K562 (cell line): ENCODE data around the gene ACOT2. TPM values are rescaled to one million over a fixed set of nuclear protein-coding genes. Genes with fewer than 3 reads are reported as not detected.
"Not testable (repeated sequence)": the region's sequence is repeated elsewhere in the genome, so short reads cannot be mapped to it uniquely, and the experiment has no call there.

Source experiments
- ATAC-seq: fragments of 200-7000 bp; cut with Tn5 transposase; 3 replicates; pipeline ENCODE4 v1.9.1; 2020; ENCODE audit warnings: moderate library complexity
- BruUV-seq: library from RNA; stranded (reverse); fragments of 400-500 nt; replicated peaks from 2 replicates; lab custom pipeline; 2021; lab: Mats Ljungman, UMichigan
- CTCF ChIA-PET: fragments of 300-600 bp; formaldehyde crosslinking; extraction: SDS; loops from one replicate; lab custom pipeline; 2021; ENCODE audit warnings: low intra/inter-chr PET ratio; lab: Yijun Ruan, JAX
- POLR2A ChIA-PET: fragments of 300-600, 350-650 bp; sonication (Branson Sonifier 250); formaldehyde crosslinking; extraction: SDS; loops from one replicate; lab custom pipeline; 2021; ENCODE audit warnings: antibody characterized with exemption, inconsistent platforms; lab: Yijun Ruan, JAX
- DNase-seq, 4 experiments: peaks; one replicate each; pipeline versions ENCODE4 v3.0.0 to v3.0.0-alpha.2; 2011 to 2018; ENCODE audit warnings: low spot score in 3 of 4, mixed read lengths in 3 of 4; ENCODE audit errors: extremely low read depth in 1 of 4
- FAIRE-seq: peaks from 2 replicates; lab custom pipeline; 2011; peaks lifted over from hg19 to GRCh38; lab: Jason Lieb, UNC
- H2AFZ ChIP-seq: 2 replicates; pipeline ENCODE4 v1.6.0; 2011; ENCODE audit warnings: low read depth, low read length, control low read depth, inconsistent platforms
- H3K27ac ChIP-seq: fragments of 200-600 bp; 3 replicates; pipeline ENCODE4 v1.8.0; 2011; ENCODE audit warnings: low read depth, mild to moderate bottlenecking, control low read depth, inconsistent platforms, low read length, moderate library complexity, mixed read lengths; ENCODE audit errors: extremely low read depth
- H3K27me3 ChIP-seq, 2 experiments: fragments of 300-600 bp in 1 of 2; 2 replicates in 1 of 2; 3 replicates in 1 of 2; pipeline versions ENCODE4 v1.6.0 to v1.8.0; 2011; ENCODE audit warnings: inconsistent platforms in 2 of 2, low read length in 2 of 2, mild to moderate bottlenecking in 1 of 2, mixed read lengths in 1 of 2, moderate library complexity in 1 of 2; ENCODE audit not compliant: control insufficient read depth in 2 of 2, insufficient read depth in 2 of 2
- H3K36me3 ChIP-seq: fragments of 300-600 bp; 3 replicates; pipeline ENCODE4 v1.8.0; 2011; ENCODE audit warnings: mild to moderate bottlenecking, low read length, inconsistent platforms; ENCODE audit not compliant: control insufficient read depth, insufficient read depth
- H3K4me1 ChIP-seq, 2 experiments: fragments of 200-600 bp in 1 of 2; replicated peaks in 1 of 2; 2 replicates in 1 of 2; 3 replicates in 1 of 2; pipeline versions ENCODE4 v1.5.1 to v1.8.0; 2011; ENCODE audit warnings: inconsistent platforms in 2 of 2, low read length in 2 of 2, mild to moderate bottlenecking in 1 of 2, mixed read lengths in 1 of 2, moderate library complexity in 1 of 2; ENCODE audit not compliant: control insufficient read depth in 2 of 2, insufficient read depth in 2 of 2
- H3K4me2 ChIP-seq: 2 replicates; pipeline ENCODE4 v1.6.1; 2011; ENCODE audit warnings: low read length, control low read depth, inconsistent platforms, mixed read lengths; ENCODE audit not compliant: insufficient read depth
- H3K4me3 ChIP-seq: fragments of 200-600 bp; sonication (generic), shearing (Covaris generic); 2 replicates; pipeline ENCODE4 v1.5.1; 2016; ENCODE audit warnings: control low read depth, inconsistent platforms
- H3K79me2 ChIP-seq: fragments of 200-600 bp; 3 replicates; pipeline ENCODE4 v1.8.0; 2011; ENCODE audit warnings: low read length, inconsistent platforms; ENCODE audit not compliant: control insufficient read depth, insufficient read depth
- H3K9ac ChIP-seq, 2 experiments: 2 replicates each; pipeline versions ENCODE4 v1.6.0 to v1.6.1; 2011; ENCODE audit warnings: low read depth in 2 of 2, low read length in 2 of 2, control low read depth in 1 of 2, inconsistent platforms in 1 of 2, mild to moderate bottlenecking in 1 of 2, mixed read lengths in 1 of 2; ENCODE audit not compliant: insufficient read depth in 1 of 2
- H3K9me1 ChIP-seq: one replicate; pipeline ENCODE4 v1.6.0; 2011; ENCODE audit warnings: inconsistent platforms, mild to moderate bottlenecking, low read length, moderate library complexity; ENCODE audit not compliant: control insufficient read depth, insufficient read depth
- H3K9me3 ChIP-seq: replicated peaks from 2 replicates; pipeline ENCODE4 v1.5.1; 2011; ENCODE audit warnings: low read depth, low read length, inconsistent platforms; ENCODE audit not compliant: control insufficient read depth, insufficient read depth
- H4K20me1 ChIP-seq: replicated peaks from 2 replicates; pipeline ENCODE4 v1.6.1; 2011; ENCODE audit warnings: low read length, inconsistent platforms, mixed read lengths; ENCODE audit not compliant: control insufficient read depth, insufficient read depth
- WGBS: fragments of 100-300 bp; shearing (Covaris generic); methylation state at CpG from one replicate; pipeline ENCODE4 v1.1.6; 2016; ENCODE audit warnings: low coverage, mixed read lengths; ENCODE audit not compliant: insufficient coverage; ENCODE audit errors: missing lambda C conversion rate; 5-methylcytosine and 5-hydroxymethylcytosine counted together
- in situ Hi-C: fragments of 300-500 bp; cut with MboI; formaldehyde crosslinking; loops from 4 replicates; pipeline ENCODE4 v1.15.0; 2018; ENCODE audit warnings: inconsistent platforms, mixed read lengths
- intact Hi-C: fragments of 100-400 bp; cut with micrococcal nuclease; formaldehyde crosslinking; loops from 2 replicates; pipeline ENCODE4 v1.14.2; 2022
- polyA plus RNA-seq, 8 experiments: library from polyadenylated mRNA; depleted of rRNA in 4 of 8; stranded (reverse) in 5 of 8; unstranded in 3 of 8; fragments of >200 nt; fragmentation: Nextera tagmentation in 2 of 8; fragmentation: Illumina TruSeq in 1 of 8; extraction: Ambion mirVana in 2 of 8; extraction: Trizol in 1 of 8; gene quantifications; 2 replicates each; pipeline versions ENCODE4 v1.2.1 to v1.2.3, GENCODE V29; 2011 to 2014; ENCODE audit warnings: inconsistent platforms in 1 of 8, missing spikeins in 1 of 8
- total RNA-seq, 7 experiments: library from RNA; depleted of rRNA in 6 of 7; stranded (reverse); fragments of >200 nt in 6 of 7; fragmentation: Illumina TruSeq in 2 of 7; extraction: Trizol in 2 of 7; gene quantifications; 2 replicates each; pipeline versions ENCODE4 v1.2.1 to v1.2.3, GENCODE V29; 2011 to 2021; ENCODE audit warnings: low replicate concordance in 1 of 7

The ACOT2 gene
- total and polyA plus RNA-seq, 9 of the 15 experiments (the other 6 are each of a cell fraction or from before 2014, with no cell fraction given): 0.04 to 0.15 (median 0.04) TPM; not detected in 6

GRCh38 chr14:73549097-73549496 is 19.9 kb upstream of the ACOT2 start:
- no CpG with 5 or more reads among the region's 3 CpGs for WGBS
- H3K4me3 ChIP-seq, H3K27ac ChIP-seq, H3K9me3 ChIP-seq, POLR2A ChIA-PET, ATAC-seq, in situ Hi-C loops, BruUV-seq, H3K4me2 ChIP-seq, H2AFZ ChIP-seq, FAIRE-seq, H4K20me1 ChIP-seq, intact Hi-C loops, H3K79me2 ChIP-seq, H3K9ac ChIP-seq, H3K27me3 ChIP-seq, DNase-seq, CTCF ChIA-PET, H3K36me3 ChIP-seq, H3K9me1 ChIP-seq, H3K4me1 ChIP-seq: not testable (repeated sequence)

- DNase-seq, H3K36me3 ChIP-seq, ATAC-seq, H3K27ac ChIP-seq, H4K20me1 ChIP-seq, H3K4me1 ChIP-seq, H3K27me3 ChIP-seq, BruUV-seq, POLR2A ChIA-PET, H3K4me3 ChIP-seq, intact Hi-C loops, H3K9ac ChIP-seq, FAIRE-seq, H3K9me1 ChIP-seq, H3K9me3 ChIP-seq, CTCF ChIA-PET, H3K4me2 ChIP-seq, H3K79me2 ChIP-seq, in situ Hi-C loops, H2AFZ ChIP-seq: not testable (repeated sequence)
- WGBS: no CpG with 5 or more reads among the region's 6 CpGs
These were observed 19.0 kb upstream of the ACOT2 start for GRCh38 chr14:73549889-73550524.
